Measurements from ENCODE around the gene PHEX.
A peak's percentile ranks its signal among the peaks of the same experiment; 100 is the strongest.

Gene PHEX

DNA sequence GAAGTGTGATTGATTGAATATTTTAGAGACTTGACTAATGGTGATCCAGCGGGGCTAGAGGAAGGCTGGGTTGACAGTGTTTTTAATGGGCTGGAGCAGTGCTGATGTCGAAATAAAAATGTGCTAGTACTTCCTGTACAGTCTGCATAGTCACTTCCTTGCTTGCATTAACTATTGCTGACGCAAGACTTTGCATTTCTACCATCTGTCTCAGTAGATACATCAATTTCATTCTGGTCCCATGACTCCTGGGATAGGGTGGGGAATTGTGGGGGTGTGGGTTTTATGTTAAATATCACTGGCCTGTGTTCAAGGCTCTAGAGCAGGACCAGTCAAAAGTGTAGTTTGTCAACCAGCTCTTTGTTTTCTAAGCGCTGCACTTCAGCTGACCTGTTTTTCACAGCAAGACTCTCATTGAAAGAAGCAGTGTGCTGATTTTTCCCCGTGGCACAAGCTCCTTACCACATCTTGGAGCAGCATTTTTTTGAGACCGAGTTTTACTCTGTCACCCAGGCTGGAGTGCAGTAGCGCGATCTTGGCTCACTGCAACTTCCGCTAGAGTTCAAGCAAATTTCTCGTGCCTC lies 35.2 kb upstream of the PHEX start:
- peak; percentile 68 to 76 for DNase-seq (ENCODE audit: low read depth in 1 of 2, low spot score in 1 of 2)
- H3K27ac ChIP-seq (replicated peaks): peak overlapping the region; percentile 64
- no peak overlapping the region for H3K4me3 ChIP-seq (replicated peaks; ENCODE audit: insufficient read depth, low read length)
- no peaks in the 10 kb centered on the region for H3K27me3 ChIP-seq (ENCODE audit: insufficient read depth, poor library complexity, severe bottlenecking)
- TF ChIP-seq, protein P1, sequence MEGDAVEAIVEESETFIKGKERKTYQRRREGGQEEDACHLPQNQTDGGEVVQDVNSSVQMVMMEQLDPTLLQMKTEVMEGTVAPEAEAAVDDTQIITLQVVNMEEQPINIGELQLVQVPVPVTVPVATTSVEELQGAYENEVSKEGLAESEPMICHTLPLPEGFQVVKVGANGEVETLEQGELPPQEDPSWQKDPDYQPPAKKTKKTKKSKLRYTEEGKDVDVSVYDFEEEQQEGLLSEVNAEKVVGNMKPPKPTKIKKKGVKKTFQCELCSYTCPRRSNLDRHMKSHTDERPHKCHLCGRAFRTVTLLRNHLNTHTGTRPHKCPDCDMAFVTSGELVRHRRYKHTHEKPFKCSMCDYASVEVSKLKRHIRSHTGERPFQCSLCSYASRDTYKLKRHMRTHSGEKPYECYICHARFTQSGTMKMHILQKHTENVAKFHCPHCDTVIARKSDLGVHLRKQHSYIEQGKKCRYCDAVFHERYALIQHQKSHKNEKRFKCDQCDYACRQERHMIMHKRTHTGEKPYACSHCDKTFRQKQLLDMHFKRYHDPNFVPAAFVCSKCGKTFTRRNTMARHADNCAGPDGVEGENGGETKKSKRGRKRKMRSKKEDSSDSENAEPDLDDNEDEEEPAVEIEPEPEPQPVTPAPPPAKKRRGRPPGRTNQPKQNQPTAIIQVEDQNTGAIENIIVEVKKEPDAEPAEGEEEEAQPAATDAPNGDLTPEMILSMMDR (IDR thresholded peaks at IDR 0.05; ENCODE audit: insufficient read depth, low read length): no peak
- TF ChIP-seq GABPA (IDR thresholded peaks at IDR 0.05; ENCODE audit: low read depth): peak; percentile 71
- peak; percentile 55; the same call in 1 of the 2 replicates for TF ChIP-seq SPI1 (IDR thresholded peaks at IDR 0.05; ENCODE audit: borderline replicate concordance, low read depth)

DNA sequence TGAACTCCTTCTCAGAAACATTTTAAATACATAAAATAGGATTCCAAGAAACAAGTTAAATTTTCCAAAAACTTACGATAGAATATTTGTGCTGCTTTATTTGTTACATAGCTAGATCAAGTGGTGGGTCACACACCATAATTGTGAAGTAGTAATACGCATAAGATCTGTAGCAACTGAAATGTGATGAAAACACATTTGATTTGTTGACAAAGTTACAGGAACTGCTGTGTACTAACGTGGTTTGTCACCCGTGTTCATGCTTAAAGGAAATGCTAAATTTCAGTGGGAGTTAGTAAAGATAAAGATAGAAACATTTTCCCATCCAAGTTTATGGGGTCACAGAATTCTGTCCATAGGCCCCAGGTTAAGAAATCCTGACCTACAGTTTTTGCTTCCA lies 34.1 kb upstream of the PHEX start:
- DNase-seq (ENCODE audit: low read depth in 1 of 2, low spot score in 1 of 2): no peak
- H3K27ac ChIP-seq (replicated peaks): peak overlapping the region; percentile 64
- no peaks in the 10 kb centered on the region for H3K27me3 ChIP-seq (ENCODE audit: insufficient read depth, poor library complexity, severe bottlenecking)

DNA sequence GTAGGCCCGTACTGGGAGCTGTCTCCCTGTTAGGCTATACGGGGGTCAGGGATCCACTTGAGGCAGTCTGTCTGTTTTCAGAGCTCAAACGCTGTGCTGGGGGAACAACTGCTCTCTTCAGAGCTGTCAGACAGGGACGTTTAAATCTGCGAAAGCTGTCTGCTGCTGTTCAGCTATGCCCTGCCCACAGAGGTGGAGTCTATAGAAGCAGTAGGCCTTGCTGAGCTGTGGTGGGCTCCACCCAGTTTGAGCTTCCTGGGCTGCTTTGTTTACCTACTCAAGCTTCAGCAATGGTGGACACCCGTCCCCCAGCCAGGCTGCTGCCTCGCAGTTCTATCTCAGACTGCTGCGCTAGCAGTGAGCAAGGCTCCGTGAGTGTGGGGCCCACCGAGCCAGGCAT lies 27.3 kb upstream of the PHEX start:
- no peak for DNase-seq (ENCODE audit: low read depth in 1 of 2, low spot score in 1 of 2)
- TF ChIP-seq POLR2AphosphoS5 (IDR thresholded peaks at IDR 0.05; ENCODE audit: low read depth) (no peak), SPI1 (IDR thresholded peaks at IDR 0.05; ENCODE audit: borderline replicate concordance, low read depth) (no peak), GABPA (IDR thresholded peaks at IDR 0.05; ENCODE audit: low read depth) (no peak)
- TF ChIP-seq, protein P1 (IDR thresholded peaks at IDR 0.05; ENCODE audit: insufficient read depth, low read length): no peak
- TF ChIP-seq, protein P2, sequence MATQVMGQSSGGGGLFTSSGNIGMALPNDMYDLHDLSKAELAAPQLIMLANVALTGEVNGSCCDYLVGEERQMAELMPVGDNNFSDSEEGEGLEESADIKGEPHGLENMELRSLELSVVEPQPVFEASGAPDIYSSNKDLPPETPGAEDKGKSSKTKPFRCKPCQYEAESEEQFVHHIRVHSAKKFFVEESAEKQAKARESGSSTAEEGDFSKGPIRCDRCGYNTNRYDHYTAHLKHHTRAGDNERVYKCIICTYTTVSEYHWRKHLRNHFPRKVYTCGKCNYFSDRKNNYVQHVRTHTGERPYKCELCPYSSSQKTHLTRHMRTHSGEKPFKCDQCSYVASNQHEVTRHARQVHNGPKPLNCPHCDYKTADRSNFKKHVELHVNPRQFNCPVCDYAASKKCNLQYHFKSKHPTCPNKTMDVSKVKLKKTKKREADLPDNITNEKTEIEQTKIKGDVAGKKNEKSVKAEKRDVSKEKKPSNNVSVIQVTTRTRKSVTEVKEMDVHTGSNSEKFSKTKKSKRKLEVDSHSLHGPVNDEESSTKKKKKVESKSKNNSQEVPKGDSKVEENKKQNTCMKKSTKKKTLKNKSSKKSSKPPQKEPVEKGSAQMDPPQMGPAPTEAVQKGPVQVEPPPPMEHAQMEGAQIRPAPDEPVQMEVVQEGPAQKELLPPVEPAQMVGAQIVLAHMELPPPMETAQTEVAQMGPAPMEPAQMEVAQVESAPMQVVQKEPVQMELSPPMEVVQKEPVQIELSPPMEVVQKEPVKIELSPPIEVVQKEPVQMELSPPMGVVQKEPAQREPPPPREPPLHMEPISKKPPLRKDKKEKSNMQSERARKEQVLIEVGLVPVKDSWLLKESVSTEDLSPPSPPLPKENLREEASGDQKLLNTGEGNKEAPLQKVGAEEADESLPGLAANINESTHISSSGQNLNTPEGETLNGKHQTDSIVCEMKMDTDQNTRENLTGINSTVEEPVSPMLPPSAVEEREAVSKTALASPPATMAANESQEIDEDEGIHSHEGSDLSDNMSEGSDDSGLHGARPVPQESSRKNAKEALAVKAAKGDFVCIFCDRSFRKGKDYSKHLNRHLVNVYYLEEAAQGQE (IDR thresholded peaks at IDR 0.05; ENCODE audit: insufficient replicate concordance, low read depth): no peak
- Histone ChIP-seq H3K27me3 (ENCODE audit: insufficient read depth, poor library complexity, severe bottlenecking) (no peaks in the 10 kb centered on the region), H3K27ac (replicated peaks) (no peak overlapping the region), H3K4me3 (replicated peaks; ENCODE audit: insufficient read depth, low read length) (no peak overlapping the region)

More for the DNA sequence above, 34.1 kb upstream of the PHEX start:
- no peak overlapping the region for H3K4me3 ChIP-seq (replicated peaks; ENCODE audit: insufficient read depth, low read length)
- TF ChIP-seq SPI1 (IDR thresholded peaks at IDR 0.05; ENCODE audit: borderline replicate concordance, low read depth): no peak
- TF ChIP-seq, protein P2 (IDR thresholded peaks at IDR 0.05; ENCODE audit: insufficient replicate concordance, low read depth): no peak
- TF ChIP-seq, protein P1 (IDR thresholded peaks at IDR 0.05; ENCODE audit: insufficient read depth, low read length): no peak
- no peak for TF ChIP-seq GABPA (IDR thresholded peaks at IDR 0.05; ENCODE audit: low read depth)
- TF ChIP-seq POLR2AphosphoS5 (IDR thresholded peaks at IDR 0.05; ENCODE audit: low read depth): no peak

DNA sequence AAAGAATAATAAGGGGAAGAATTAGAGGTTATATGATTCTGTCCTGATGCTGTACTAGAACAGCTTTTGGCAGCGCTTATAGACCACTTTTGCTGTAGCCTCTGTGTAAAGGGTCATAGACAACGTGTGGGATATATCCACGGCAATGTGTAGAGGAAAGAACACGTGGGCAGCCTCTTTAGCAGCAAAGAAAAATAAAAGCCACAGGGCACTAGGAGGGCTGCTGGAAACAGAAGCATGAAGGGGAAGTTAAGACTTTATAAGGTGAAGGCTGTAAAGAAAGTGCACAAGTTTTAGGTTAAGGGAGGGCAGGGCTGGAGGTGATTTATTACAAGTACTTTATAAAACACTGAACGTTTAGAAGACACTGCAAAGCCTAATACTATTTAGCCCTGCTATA lies 20.1 kb upstream of the PHEX start:
- peak in 1 of 2 experiments; percentile 3 for DNase-seq (ENCODE audit: low read depth in 1 of 2, low spot score in 1 of 2)
- Histone ChIP-seq H3K4me3 (replicated peaks; ENCODE audit: insufficient read depth, low read length) (no peak overlapping the region), H3K27me3 (ENCODE audit: insufficient read depth, poor library complexity, severe bottlenecking) (no peaks in the 10 kb centered on the region), H3K27ac (replicated peaks) (no peak overlapping the region)
- TF ChIP-seq GABPA (IDR thresholded peaks at IDR 0.05; ENCODE audit: low read depth) (no peak), POLR2AphosphoS5 (IDR thresholded peaks at IDR 0.05; ENCODE audit: low read depth) (no peak), SPI1 (IDR thresholded peaks at IDR 0.05; ENCODE audit: borderline replicate concordance, low read depth) (no peak)
- TF ChIP-seq, protein P1 (IDR thresholded peaks at IDR 0.05; ENCODE audit: insufficient read depth, low read length): no peak
- TF ChIP-seq, protein P2 (IDR thresholded peaks at IDR 0.05; ENCODE audit: insufficient replicate concordance, low read depth): no peak
